GM12864 (cell line): ENCODE results near the gene SYK.
A peak's percentile ranks its signal among the peaks of the same experiment; 100 is the strongest.
"Not testable (repeated sequence)": the region's sequence is repeated elsewhere in the genome, so short reads cannot be mapped to it uniquely, and the experiment has no call there.

Experiments
- DNase-seq: peaks from one replicate; pipeline ENCODE4 v3.0.0-alpha.2; 2011; ENCODE audit warnings: low read depth
- H3K4me3 ChIP-seq: 2 replicates; pipeline ENCODE4 v1.5.1; 2011; ENCODE audit warnings: mild to moderate bottlenecking, low read depth, low read length, control low read depth
- TF ChIP-seq, protein P1 (sequence below): IDR thresholded peaks from 2 replicates; pipeline ENCODE4 v1.5.1; 2011; ENCODE audit warnings: low read depth, mild to moderate bottlenecking, moderate library complexity, low read length, control low read depth, inconsistent platforms; ENCODE audit errors: missing control alignments

Gene SYK

DNA sequence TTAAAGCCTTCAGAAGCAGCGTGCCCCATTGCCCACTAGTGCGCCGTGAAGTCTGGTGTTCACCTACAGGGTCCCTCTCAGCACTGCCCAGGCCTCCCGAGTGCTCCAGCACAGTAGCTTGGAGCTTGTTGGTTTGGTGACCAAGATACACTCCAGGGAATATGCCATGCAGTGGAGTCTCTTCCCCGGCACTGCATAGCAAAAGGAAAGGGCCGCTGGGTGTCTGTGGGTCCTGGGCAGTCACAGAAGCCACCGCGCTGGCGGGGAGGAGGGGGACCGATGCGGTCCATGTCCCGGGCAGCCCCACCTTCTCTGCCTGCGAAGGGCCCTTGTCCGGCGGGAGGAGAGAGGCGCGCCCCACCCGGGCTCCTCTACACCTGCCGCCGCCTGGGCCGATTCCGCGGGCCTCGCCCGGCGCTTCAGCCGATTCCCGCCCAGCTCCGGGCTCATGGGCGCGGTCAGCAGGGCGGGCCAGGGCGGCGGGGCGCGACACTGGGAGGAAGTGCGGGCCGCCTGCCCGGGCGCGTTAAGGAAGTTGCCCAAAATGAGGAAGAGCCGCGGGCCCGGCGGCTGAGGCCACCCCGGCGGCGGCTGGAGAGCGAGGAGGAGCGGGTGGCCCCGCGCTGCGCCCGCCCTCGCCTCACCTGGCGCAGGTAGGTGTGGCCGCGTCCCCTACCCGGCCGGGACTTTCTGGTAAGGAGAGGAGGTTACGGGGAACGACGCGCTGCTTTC is at the start of gene SYK:
SYK (plus strand) TSS at position 579 of the 732 bp plus-strand sequence. CDS start 42,080 bp downstream, outside the sequence.
- no peak for DNase-seq
- H3K4me3 ChIP-seq: peak within 1 kb of the TSS; percentile 72
- TF ChIP-seq, protein P1, sequence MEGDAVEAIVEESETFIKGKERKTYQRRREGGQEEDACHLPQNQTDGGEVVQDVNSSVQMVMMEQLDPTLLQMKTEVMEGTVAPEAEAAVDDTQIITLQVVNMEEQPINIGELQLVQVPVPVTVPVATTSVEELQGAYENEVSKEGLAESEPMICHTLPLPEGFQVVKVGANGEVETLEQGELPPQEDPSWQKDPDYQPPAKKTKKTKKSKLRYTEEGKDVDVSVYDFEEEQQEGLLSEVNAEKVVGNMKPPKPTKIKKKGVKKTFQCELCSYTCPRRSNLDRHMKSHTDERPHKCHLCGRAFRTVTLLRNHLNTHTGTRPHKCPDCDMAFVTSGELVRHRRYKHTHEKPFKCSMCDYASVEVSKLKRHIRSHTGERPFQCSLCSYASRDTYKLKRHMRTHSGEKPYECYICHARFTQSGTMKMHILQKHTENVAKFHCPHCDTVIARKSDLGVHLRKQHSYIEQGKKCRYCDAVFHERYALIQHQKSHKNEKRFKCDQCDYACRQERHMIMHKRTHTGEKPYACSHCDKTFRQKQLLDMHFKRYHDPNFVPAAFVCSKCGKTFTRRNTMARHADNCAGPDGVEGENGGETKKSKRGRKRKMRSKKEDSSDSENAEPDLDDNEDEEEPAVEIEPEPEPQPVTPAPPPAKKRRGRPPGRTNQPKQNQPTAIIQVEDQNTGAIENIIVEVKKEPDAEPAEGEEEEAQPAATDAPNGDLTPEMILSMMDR: no peak

DNA sequence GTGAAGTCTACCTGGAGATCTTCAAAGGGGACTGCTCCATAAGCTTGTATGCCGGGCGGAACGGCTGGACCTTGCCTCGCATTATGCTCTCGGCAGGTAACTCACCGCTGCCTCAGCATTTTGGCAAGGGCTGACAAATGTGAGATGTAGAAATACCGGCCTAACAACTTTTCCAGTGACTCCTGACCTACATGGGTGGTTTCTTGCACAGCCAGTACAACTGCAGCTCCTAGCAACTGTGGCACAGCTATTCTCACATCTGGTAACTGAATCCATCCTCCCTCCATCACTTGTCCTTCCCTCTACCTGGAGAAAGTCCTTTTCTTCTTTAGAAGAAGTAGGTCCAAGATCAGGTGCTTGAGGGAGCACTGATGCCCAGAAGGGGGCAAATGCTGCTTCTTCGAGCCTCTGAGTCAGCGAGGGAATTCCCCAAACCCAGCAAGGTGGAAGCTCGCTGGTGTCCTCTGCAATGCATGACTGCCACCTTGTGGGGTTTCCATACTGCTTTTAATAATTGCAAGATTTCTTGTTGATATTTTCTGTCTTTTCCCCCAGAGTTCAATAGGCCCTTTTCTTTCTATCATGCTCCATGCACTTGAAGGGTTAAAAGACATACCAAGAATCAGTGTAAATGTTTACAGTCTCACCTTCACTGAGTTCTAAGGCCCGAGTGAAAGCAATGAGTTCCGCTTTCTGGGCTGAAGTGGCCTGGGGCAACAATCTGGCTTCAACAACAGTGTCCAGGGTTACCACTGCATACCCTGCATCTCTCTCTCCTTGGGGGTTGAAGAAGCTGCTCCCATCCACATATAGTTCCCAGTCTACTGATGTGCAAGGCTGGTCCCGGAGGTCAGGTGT is 45.9 kb upstream of the SYK start:
- TF ChIP-seq, protein P1: peak; percentile 56
- peak; percentile 34 for DNase-seq
- not testable (repeated sequence) for H3K4me3 ChIP-seq

DNA sequence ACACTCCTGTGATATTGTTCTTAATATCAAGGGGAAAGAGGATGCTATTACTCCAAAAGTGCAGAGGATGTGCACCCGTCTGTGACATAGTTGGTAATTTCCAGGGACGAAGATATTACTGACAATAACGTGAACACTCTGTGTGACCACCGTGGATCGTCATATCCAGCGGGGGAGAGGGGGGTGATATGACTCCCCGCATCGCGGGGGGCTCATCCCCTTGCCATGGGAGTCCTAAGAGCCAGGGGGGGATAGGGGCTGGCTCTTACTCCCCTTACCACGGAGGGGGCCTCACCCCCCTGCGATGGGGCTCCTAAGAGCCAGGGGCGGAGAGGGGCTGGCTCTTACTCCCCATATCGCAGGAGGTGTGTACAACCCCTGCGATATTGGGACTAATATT is 41.0 kb upstream of the SYK start:
- not testable (repeated sequence) for H3K4me3 ChIP-seq, DNase-seq

DNA sequence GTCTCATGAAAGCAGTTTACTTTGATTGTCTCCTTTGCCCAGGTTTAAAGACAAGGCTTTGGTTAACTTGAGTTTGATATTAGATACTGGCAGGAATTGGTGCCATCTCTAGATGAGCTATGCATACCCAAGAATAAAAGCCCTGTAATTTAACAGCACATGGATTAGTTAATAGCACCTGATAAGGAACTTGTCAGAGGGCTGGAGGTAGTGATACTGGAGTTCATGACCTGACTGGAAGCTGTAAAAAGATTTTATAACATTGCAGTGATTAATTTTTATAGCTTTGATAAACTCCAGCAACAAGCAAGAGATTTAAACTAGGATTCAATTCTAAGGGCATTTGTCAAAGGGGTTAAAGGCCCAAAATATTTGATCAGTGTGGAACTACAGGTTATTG is 34.9 kb upstream of the SYK start:
- no peak for DNase-seq
- TF ChIP-seq, protein P1: no peak
- H3K4me3 ChIP-seq: no peak overlapping the region

DNA sequence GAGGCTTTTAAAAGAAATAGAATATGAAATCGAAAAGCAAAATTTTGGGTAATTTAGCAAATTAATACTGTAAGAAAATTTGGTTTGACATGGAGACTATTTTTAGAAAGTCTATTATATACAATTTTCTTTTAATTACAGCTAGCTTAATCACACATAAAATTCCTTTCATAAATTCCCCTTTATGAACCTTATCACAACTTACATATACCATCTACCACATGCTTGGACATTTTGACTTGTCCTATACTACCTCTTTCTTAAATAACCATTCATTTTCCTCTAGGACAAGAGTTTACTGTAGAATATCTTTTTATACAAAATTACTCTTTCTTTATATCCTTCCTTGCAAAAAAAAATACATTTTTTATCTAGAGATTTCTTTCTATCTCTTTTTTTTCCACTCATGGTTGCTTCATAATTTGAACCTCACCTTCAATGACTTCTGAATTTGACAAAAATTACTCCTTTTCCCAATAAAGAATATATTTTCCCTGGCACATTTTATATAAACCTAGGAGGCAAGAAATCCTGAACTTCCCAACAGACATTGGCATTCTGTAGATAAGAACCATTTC is 34.0 kb upstream of the SYK start:
- no peak for DNase-seq
- no peak overlapping the region for H3K4me3 ChIP-seq
- TF ChIP-seq, protein P1: no peak

DNA sequence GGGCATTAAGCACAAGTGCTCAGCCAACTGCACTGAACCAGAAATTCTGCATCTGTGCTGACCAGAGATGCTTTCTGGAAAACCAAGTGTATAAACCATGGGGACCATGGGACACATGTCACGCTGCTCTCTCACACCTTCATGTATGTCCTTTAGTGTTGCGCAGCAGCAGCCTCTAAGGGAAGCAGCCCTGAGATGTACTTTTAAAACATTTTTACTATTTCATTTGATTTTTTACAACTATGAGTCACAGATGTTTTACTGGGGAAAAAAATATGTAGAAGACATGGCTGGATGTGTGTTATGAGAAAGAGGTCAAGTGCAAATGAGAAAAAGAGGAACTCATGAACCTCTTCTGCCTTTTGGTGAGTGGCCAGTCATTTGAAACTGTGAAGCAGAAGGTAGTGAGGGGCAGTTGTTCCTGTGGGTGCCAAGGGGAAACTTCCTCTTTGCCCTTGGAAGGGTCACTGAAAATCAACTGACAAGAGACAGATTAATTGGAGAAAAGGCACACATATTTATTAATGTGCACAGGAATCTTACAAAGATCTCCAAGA is 31.4 kb upstream of the SYK start:
- DNase-seq: peak; percentile 42
- no peak overlapping the region for H3K4me3 ChIP-seq
- TF ChIP-seq, protein P1: no peak

DNA sequence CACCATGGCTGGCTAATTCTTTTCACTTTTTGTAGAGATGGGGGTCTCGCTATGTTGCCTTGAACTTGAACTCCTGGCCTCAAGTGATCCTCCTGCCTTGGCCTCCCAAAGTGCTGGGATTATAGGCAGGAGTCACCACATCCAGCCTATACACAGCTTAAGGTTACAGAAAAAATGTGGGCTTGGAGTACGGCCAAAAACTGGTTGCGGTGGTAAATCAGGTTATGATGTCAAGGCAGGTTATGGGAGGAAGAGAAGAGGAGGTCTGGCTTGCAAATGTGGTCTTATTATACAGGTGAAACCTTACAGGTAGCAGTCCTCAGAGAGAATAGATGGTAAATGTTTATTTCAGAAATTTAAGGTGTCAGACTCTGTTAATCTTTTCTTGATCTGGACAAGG is 30.7 kb upstream of the SYK start:
- TF ChIP-seq, protein P1: no peak
- no peak for DNase-seq
- H3K4me3 ChIP-seq: no peak overlapping the region
